HG03064 (cell line): Measurements from ENCODE around the gene CARS2.
"Not testable (repeated sequence)": the region's sequence is repeated elsewhere in the genome, so short reads cannot be mapped to it uniquely, and the experiment has no call there.

Source experiments
- ATAC-seq: cut with Tn5 transposase; IDR thresholded peaks from one replicate; pipeline ENCODE4 v1.9.1; 2021; ENCODE audit warnings: low read depth; ENCODE audit not compliant: unreplicated experiment

Gene CARS2

DNA sequence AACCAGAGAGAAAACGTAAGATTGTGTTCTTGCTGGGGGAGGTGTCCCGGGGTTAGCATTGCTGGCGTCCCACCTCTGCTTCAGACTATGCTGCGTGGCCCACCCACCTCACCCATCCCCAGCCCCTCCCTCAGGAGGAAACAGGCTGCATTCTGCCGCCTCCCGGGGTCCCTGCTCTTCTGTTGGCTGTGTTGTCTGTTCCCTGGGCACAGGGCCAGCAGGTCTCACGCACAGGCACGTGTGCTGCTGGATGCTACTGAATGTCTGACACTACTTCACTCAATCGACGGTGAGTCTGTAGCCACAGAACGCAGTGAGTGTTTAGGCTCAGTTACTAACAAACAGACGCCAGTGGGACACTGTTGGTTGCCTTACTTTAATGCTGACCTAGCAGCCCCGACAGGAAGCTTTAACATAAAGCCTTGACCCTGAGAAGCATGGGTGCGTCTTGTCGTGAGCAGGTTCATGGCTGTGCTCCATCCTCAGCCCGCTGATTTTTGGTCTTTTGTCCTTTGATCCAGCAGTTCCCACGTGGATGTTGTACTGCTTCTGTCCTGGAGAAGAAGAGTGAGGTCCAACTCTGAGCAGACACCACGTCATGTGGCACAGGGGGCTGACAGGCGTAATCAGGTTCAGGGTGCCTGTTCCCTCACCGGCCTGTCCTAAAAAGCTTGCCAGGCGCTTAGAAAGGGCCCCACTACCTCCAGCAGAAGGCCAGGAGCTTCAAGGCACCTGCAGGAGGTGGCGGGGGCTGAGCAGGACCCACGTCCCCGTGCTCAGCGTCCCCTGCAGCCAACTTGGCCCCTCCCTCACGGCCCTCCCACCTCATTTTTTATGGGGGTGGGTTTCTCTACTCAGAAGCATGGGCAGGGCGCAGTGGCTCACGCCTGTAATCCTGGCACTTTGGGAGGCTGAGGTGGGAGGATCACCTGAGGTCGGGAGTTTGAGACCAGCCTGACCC, 64.6 kb downstream of the CARS2 start:
- ATAC-seq, result no peak

GRCh38 chr13:110640591-110641029, 65.3 kb downstream of the CARS2 start:
- ATAC-seq, result no peak

DNA sequence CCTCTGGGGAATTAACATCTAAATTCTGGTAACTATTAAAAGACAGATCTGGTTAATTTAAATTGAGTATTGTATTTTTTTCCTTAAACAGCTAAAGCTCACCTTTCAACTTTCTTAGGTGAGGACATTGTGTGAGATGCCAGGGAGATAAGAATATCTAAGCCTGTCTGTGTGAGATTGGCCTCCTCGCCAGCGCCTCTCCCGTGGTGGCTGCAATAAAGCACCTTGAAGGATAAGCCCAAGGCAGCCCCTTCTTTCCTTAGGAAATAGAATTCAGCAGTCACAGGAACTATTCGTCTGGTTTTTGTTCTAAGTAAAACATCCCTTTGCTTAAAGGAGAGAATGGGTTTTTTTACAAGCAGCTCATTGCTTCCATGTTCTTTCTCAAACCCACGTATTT, 66.0 kb downstream of the CARS2 start:
- no peak for ATAC-seq

GRCh38 chr13:110638814-110639806, 66.8 kb downstream of the CARS2 start:
- no peak for ATAC-seq

DNA sequence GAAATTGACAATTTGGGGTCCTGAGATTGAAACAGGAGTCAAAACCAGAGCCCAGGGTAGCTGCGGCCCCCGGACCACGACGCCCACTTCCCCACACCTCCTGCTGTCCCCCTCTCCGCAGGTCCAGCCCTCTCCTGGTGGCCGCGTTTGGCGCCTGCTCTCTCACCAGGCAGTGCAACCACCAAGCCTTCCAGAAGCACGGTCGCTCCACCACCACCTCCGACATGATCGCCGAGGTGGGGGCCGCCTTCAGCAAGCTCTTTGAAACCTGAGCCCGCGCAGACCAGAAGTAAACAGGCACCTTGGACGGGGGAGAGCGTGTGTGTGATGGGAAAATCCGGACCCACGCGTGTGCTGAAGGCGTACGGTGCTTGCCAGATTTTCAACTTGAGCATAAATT, 67.7 kb downstream of the CARS2 start:
- no peak for ATAC-seq

- no peak for ATAC-seq
These were observed 68.2 kb downstream of the CARS2 start for GRCh38 chr13:110637747-110638146.

DNA sequence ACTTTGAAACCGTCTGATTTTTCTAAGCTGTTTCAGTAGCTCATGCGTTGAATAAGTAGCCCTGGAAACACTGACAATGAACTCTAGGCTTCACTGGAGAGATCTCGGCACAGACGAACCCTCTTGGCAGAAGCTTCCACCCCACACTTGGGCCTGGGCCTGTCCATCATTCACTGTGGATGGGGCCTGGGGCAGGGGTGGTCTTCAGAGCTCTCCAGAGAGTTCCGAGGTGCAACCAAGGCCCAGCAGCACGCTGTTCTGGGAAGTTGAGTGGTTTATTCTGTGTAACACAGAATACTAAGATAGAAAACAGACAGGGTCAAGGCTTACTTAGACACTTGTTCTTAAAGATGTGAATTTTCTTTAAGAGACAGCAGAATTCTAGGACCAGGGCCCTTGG, 68.6 kb downstream of the CARS2 start:
- ATAC-seq, result no peak

- no peak for ATAC-seq
These were observed 69.2 kb downstream of the CARS2 start for GRCh38 chr13:110636701-110637201.

- no peak for ATAC-seq
These were observed 69.9 kb downstream of the CARS2 start for GRCh38 chr13:110636053-110636475.

DNA sequence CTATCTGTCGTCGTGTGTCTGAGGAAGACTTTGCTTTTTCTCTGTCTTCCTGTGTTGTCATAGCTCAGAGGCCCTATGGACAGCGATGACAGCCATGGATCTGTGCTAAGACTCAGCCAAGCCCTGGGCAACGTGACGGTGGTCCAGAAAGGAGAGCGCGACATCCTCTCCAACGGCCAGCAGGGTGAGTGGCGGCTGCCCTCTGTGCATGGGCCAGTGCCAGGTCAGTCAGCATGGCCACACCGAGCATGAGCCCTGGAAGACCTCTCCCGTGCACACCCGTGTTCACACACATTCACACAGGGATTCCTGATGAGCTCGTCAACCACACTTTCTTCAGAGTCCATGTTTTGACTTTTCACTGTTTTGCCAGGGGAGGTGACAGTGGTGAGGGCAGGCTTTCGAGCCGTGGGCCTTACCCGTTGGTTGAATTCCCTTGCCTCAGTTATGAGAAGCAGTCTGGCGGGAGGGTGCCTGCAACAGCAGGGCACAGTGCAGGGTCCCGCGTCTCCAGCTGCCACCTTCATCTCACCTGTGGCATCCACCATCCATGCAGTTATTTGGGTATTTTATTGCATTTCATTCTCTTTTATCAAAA, 70.4 kb downstream of the CARS2 start:
- ATAC-seq, result no peak

DNA sequence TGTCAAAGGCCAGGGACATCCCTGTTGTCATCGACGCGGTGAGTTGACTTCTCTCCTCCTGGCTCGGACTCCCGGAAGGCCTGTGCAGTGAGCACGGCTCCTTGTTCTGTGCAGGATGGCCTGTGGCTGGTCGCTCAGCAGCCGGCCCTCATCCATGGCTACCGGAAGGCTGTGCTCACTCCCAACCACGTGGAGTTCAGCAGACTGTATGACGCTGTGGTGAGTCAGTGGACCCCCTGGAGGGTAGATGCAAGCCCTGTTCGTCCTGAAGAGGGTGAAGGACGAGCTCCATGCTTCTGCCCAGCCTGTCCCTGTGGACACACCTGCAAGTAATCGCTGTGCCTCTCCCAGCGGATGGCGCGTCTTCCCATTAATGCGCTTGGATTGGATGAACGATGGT, 71.4 kb downstream of the CARS2 start:
- ATAC-seq, result no peak

- no peak for ATAC-seq
These were observed 72.1 kb downstream of the CARS2 start for GRCh38 chr13:110633776-110634175.

DNA sequence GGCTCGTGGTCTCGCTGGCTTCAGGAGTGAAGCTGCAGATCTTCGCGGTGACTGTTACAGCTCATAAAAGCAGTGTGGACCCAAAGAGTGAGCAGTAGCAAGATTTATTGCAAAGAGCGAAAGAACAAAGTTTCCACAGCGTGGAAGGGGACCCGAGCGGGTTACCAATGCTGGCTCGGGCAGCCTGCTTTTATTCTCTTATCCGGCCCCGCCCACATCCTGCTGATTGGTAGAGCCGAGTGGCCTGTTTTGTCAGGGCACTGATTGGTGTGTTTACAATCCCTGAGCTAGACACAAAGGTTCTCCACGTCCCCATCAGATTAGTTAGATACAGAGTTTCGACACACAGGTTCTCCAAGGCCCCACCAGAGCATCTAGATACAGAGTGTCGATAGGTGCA, 73.7 kb downstream of the CARS2 start:
- ATAC-seq, result not testable (repeated sequence)

DNA sequence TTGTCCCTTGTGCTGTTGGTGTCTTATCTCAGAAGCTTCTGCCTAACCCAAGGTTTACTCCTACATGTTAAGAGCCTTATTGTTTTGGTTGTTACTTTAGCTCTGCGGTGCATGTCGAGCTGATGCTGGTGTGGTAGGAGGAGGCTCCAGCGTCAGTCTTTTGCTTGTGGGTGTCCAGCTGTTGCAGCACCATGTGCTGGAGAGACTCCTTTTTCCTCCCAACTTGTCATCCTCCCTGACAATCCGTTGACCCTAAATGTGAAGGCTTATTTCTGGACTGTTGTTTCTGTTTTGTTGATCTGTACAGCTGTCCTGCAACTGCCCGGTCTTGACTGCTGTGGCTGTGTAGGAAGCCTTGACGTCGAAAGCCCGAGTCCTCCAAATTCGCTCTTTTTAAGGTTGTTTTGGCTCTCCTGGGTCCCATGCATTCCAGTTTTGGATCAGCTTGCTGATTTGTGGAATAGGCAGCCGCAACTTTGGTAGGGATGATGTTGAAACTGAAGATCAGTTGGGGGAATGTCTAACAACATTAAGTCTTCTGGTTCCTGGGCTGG, 75.3 kb downstream of the CARS2 start:
- ATAC-seq, result no peak

DNA sequence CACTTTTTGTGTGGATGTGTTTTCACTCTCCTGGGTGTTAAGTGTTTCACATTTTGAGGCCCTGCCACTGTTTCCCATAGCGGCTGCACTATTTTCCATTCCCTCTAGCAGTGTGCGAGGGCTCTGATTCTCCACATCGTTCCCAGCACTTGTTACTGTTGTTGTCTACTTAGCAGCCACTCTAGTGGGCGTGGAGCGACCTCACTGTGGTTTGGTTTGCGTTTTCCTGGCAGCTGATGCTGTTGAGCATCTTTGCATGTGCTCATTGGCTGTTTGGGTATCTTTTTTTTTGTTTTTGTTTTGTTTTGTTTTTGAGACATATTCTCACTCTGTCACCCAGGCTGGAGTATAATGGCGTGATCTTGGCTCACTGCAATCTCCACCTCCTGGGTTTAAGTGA, 76.2 kb downstream of the CARS2 start:
- no peak for ATAC-seq

DNA sequence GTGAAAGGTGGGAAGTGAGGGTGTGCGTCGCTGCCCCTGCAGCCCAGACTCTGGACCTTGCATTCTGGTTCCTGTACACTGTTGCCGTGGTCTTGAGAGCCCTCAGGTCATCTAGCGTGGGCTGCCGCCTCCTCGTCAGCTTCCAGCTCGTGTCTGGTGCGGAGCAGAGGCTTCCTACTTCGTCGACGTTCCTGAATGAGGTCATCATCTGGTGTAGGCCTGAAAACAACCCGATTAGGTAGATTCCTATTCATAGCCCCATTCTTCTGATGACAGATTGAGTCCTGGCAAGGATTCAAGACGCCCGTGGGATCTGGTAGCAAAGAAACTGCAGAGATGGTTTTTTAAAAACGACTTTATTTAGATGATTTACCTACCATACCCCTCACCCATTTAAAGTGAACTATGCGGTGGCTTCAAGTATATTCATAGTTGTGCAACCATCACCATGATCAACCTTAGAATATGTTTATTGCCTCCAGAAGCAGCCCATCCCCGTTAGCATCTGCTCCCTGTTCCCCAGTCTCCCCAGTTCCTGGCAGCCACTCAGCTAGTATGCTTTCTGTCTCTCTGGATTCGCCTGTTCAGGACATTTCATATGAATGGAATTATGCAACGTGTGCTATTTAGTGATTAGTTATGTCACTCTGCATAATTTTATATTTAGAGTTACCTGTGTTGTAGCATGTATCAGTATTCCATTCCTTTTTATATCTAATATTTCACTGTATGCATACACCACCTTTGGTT, 76.8 kb downstream of the CARS2 start:
- ATAC-seq, result no peak

DNA sequence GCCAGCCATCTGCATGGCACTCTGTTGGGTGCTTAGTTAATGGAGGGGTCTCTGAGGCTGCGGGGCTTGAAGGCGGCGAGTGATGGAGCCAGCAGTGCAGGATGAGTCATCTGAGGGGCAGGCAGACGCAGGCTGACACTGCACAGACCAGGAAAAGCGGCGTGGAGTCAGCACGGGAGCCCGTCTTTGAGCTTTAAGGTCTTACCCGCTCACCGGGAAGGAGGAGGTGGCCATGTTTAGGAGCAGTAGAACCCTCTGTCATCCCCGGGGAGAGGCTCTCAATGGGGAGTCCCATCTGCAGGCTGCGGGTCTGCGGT, 77.5 kb downstream of the CARS2 start:
- no peak for ATAC-seq

- ATAC-seq, result no peak
These were observed 78.0 kb downstream of the CARS2 start for GRCh38 chr13:110627761-110628476.

GRCh38 chr13:110627351-110627750, 78.6 kb downstream of the CARS2 start:
- no peak for ATAC-seq
